ENCODE results near the gene PLXNC1. TPM values are rescaled to one million over a fixed set of nuclear protein-coding genes. Genes with fewer than 3 reads are reported as not detected.

PLXNC1 gene
- total and polyA plus RNA-seq, 9 of the 15 experiments (the other 6 are each of a cell fraction or from before 2014, with no cell fraction given), result 0.08 to 0.87 (median 0.28) TPM

GRCh38 chr12:94207849-94208621 is 59.7 kb downstream of the PLXNC1 start (continued):
- TF ChIP-seq, protein P1, sequence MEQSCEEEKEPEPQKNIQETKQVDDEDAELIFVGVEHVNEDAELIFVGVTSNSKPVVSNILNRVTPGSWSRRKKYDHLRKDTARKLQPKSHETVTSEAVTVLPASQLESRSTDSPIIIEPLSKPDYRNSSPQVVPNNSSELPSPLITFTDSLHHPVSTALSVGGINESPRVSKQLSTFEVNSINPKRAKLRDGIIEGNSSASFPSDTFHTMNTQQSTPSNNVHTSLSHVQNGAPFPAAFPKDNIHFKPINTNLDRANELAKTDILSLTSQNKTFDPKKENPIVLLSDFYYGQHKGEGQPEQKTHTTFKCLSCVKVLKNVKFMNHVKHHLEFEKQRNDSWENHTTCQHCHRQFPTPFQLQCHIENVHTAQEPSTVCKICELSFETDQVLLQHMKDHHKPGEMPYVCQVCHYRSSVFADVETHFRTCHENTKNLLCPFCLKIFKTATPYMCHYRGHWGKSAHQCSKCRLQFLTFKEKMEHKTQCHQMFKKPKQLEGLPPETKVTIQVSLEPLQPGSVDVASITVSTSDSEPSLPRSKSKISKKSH (CRISPR knock-in tag; IDR thresholded peaks at IDR 0.05), result no peak
- TF ChIP-seq ZZZ3 (IDR thresholded peaks at IDR 0.05) (no peak), FOXP1 (CRISPR knock-in tag; IDR thresholded peaks at IDR 0.05) (no peak), DMBX1 (CRISPR knock-in tag; IDR thresholded peaks at IDR 0.05; ENCODE audit: borderline replicate concordance) (no peak), JUND (IDR thresholded peaks at IDR 0.05; ENCODE audit: borderline replicate concordance, low read depth, low read length) (no peak), JUND (tag; IDR thresholded peaks at IDR 0.05; ENCODE audit: borderline replicate concordance, low read depth, low read length) (peak; percentile 35; the same call in 1 of the 3 replicates), RERE (CRISPR knock-in tag; IDR thresholded peaks at IDR 0.05; ENCODE audit: borderline replicate concordance) (no peak), POLR2A (conservative IDR thresholded peaks at IDR 0.05) (no peak), NRF1 (conservative IDR thresholded peaks at IDR 0.05 in 1 of 2, IDR thresholded peaks at IDR 0.05 in 1 of 2) (no peak), CC2D1A (IDR thresholded peaks at IDR 0.05) (no peak), HDAC3 (IDR thresholded peaks at IDR 0.05; ENCODE audit: borderline replicate concordance, partially characterized antibody) (peak; percentile 12), TBL1XR1 (IDR thresholded peaks at IDR 0.05; ENCODE audit: low read length in 2 of 2) (no peak), ZNF316 (IDR thresholded peaks at IDR 0.05) (peak; percentile 91), COPS2 (conservative IDR thresholded peaks at IDR 0.05) (no peak), ZNF232 (CRISPR knock-in tag; IDR thresholded peaks at IDR 0.05) (no peak), KAT8 (IDR thresholded peaks at IDR 0.05; ENCODE audit: low read depth) (no peak), NUFIP1 (IDR thresholded peaks at IDR 0.05; ENCODE audit: partially characterized antibody) (no peak), E2F4 (CRISPR knock-in tag; IDR thresholded peaks at IDR 0.05; ENCODE audit: low read depth) (no peak)
- TF ChIP-seq, protein P2, sequence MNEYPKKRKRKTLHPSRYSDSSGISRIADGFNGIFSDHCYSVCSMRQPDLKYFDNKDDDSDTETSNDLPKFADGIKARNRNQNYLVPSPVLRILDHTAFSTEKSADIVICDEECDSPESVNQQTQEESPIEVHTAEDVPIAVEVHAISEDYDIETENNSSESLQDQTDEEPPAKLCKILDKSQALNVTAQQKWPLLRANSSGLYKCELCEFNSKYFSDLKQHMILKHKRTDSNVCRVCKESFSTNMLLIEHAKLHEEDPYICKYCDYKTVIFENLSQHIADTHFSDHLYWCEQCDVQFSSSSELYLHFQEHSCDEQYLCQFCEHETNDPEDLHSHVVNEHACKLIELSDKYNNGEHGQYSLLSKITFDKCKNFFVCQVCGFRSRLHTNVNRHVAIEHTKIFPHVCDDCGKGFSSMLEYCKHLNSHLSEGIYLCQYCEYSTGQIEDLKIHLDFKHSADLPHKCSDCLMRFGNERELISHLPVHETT (CRISPR knock-in tag; conservative IDR thresholded peaks at IDR 0.05 in 1 of 2, IDR thresholded peaks at IDR 0.05 in 1 of 2), result peak in 1 of 2 experiments; percentile 39; a peak in 1 of 4 replicates

Measured in K562 (cell line).